Hippocampal formation (tissue), 2 donors: ENCODE measurements around the gene ISOC1.

ENCODE experiments used
- DNase-seq, 2 donors: peaks; one replicate each; lab custom pipeline; 2025; lab: John Stamatoyannopoulos, UW

ISOC1 gene

DNA sequence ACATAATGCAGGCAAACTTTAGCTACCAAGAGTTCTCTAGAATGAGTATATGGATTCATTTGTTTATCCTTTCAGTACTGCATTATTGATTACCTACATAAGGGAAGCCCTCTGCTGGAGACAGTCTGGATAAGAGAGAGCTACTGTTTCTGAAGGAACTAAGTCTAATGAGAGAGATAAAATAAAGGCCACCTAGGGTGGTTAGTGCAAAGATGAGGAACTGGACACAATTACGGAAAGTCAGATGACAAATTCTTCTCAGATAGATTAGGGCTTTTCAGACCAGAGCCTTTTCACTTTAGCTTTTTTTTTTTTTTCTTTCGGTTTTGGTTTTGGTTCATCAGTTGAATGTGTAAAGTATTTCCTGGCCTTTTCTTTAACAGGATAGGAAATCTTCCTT lies 31.3 kb downstream of the ISOC1 start:
- no peak for DNase-seq

DNA sequence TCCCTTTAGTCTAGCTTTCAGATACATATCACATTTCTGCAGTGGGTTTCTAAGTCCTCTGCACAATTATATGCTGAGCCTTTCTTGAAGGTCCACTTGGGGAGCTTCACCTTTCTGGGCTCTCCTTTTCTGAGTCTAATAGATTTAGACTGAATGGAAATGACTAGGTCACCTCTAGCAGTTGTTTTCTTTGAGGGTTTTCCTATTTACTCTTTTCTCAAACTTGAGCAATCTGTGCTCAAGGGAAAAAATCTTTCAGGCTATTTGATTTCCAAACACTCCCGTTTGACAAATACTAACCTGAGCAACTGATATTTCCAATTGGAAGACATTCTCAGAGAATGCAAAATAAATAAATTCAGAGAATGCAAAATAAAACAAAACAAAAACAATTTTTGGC lies 39.0 kb downstream of the ISOC1 start:
- DNase-seq, result no peak

DNA sequence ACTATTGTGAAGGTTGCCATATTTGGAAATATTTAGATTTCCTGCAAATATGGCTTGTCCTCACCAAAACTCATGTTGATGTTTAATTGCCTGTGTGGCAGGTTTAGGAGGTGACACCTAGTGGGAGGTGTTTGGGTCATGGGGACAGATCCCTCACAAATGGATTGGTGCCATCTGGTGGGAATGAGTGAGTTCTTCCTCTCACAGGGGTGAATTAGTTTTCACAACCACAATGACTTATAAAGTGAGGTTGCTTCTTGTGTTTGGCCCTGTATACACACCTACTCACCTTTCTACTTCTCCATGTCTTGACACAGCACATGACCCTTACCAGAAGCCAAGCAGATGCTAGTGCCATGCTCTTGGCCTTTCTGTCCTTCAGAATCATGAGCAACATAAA lies 41.1 kb downstream of the ISOC1 start:
- no peak for DNase-seq

DNA sequence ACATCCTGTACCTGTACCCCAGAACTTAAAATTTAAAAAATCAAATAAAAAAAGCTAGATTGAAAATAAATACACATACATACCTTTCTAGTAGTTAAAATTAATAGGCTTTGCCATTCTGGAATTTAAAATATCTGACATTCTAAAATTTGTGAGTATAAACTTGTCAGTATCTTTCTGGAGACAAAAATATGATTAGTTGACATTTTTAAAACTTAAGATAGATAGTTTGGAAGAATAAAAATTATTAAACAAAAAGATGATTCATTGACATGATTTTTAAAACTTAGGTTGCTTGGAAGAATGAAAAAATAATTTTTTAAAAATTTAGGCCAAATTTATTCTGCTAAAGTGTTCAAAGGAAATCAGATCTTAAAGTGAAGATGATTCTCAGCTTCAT lies 43.1 kb downstream of the ISOC1 start:
- DNase-seq, result no peak

DNA sequence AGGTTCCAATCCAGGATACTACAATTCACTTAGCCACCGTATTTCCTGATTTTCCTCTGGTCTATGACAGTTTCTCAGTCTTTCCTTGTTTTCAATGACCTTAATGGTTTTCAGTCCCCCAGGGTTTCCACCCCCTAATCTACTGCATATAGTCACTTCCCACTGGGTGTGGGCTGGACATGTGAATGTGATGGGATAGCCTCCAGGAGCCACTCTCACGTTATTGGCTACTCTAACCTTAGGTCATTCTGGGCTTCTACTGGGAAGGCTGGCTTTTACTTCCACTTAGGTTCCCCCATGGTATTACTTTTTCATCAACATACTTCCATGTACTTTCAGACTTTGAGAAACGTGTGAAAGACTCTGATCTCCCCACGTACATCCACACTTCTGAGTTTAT lies 46.5 kb downstream of the ISOC1 start:
- no peak for DNase-seq

DNA sequence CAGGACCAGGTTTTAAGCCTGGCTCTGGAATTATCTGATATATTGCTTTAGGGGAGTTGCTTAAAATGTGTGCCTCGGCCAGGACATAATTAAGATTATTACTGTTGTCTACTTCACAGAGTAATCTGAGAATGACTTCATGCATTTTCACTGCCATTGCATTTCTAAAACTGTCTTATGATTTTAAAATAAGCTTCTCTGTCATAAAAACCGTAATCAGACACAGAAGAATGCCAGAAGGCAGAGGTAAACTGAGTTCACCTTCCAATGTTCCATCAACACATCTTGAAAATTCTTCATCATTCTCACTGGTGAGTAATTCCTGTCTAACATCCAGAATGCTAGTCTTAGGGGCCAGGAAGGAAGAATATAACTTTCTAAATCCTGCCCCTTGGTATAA lies 47.1 kb downstream of the ISOC1 start:
- DNase-seq, result no peak

DNA sequence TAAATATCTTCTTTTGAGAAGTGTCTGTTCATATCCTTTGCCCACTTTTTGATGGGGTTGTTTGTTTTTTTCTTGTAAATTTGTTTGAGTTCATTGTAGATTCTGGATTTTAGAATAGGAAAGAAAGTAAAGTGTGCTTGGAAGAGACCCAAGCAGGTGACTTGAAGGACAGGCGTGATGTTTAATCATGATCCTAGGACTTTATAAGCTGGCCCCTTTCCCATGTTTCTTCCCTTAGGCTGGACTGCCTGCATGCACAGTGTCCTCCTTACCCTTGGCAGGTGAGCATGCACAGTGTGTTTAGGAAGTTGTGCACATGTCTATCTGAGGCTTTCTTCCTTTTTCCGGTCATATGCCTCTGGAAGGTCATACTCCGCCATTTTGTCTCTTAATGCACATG lies 61.3 kb downstream of the ISOC1 start:
- no peak for DNase-seq

DNA sequence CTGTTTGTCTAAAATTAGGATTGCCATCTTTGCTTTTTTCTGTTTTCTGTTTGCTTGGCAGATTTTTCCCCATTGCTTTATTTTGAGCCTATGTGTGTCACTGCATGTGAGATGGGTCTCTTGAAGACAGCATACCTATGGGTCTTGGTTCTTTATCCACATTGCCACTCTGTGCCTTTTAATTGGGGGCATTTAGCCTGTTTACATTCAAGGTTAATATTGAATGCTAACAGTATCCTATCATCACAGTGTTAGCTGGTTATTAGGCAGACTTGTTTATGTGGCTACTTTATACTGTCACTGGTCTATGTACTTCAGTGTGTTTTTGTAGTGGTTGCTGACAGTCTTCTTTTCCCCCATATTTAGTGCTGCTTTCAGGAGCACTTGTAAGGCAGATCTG lies 67.3 kb downstream of the ISOC1 start:
- DNase-seq, result no peak
